ENCODE measurements around the gene AMBRA1.

- TF ChIP-seq ZBTB7A (IDR thresholded peaks at IDR 0.05; ENCODE audit: low read depth) (no peak), REST (IDR thresholded peaks at IDR 0.05; ENCODE audit: low read depth) (no peak), YY1 (IDR thresholded peaks at IDR 0.05; ENCODE audit: low read depth) (no peak), TAF1 (IDR thresholded peaks at IDR 0.05; ENCODE audit: low read depth) (no peak), RAD21 (IDR thresholded peaks at IDR 0.05; ENCODE audit: low read depth) (no peak), EP300 (IDR thresholded peaks at IDR 0.05; ENCODE audit: borderline replicate concordance) (no peak), CEBPB (IDR thresholded peaks at IDR 0.05) (no peak), MAX (IDR thresholded peaks at IDR 0.05) (no peak), FOXM1 (IDR thresholded peaks at IDR 0.05; ENCODE audit: borderline replicate concordance, low read depth) (no peak), EGR1 (IDR thresholded peaks at IDR 0.05) (no peak), TEAD4 (IDR thresholded peaks at IDR 0.05) (no peak), CREB1 (IDR thresholded peaks at IDR 0.05; ENCODE audit: low read depth) (no peak)
- TF ChIP-seq, protein P1, sequence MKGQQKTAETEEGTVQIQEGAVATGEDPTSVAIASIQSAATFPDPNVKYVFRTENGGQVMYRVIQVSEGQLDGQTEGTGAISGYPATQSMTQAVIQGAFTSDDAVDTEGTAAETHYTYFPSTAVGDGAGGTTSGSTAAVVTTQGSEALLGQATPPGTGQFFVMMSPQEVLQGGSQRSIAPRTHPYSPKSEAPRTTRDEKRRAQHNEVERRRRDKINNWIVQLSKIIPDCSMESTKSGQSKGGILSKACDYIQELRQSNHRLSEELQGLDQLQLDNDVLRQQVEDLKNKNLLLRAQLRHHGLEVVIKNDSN (IDR thresholded peaks at IDR 0.05) = no peak
Observed at GRCh38 chr11:46553814-46554212, 40.0 kb downstream of the AMBRA1 start.

Data from Ishikawa (cell line).